GM21390 (cell line): ENCODE results near the gene KRT32.

Experiments
- ATAC-seq: cut with Tn5 transposase; IDR thresholded peaks from one replicate; pipeline ENCODE4 v1.9.1; 2021; ENCODE audit not compliant: unreplicated experiment

The KRT32 gene

GRCh38 chr17:41466988-41467387 is at the start of gene KRT32:
Gene KRT32, minus strand, starts transcription at chr17:41467386. Its CDS starts 61 bp downstream, at chr17:41467325.
- ATAC-seq = no peak

GRCh38 chr17:41516830-41517283 is 49.7 kb upstream of the KRT32 start:
- ATAC-seq = no peak

GRCh38 chr17:41516147-41516829 is 49.1 kb upstream of the KRT32 start:
- ATAC-seq = no peak

GRCh38 chr17:41513168-41513547 is 46.0 kb upstream of the KRT32 start:
- ATAC-seq = no peak

GRCh38 chr17:41512546-41513167 is 45.5 kb upstream of the KRT32 start:
- no peak for ATAC-seq

GRCh38 chr17:41511716-41512115 is 44.5 kb upstream of the KRT32 start:
- no peak for ATAC-seq

- no peak for ATAC-seq
Measured at GRCh38 chr17:41511116-41511515, 43.9 kb upstream of the KRT32 start.

- no peak for ATAC-seq
Measured at GRCh38 chr17:41510251-41511065, 43.3 kb upstream of the KRT32 start.

GRCh38 chr17:41507315-41507880 is 40.2 kb upstream of the KRT32 start:
- ATAC-seq = no peak

GRCh38 chr17:41505809-41506767 is 38.9 kb upstream of the KRT32 start:
- no peak for ATAC-seq

- no peak for ATAC-seq
Measured at GRCh38 chr17:41505007-41505808, 38.0 kb upstream of the KRT32 start, which contains the start of gene KRT13. Gene KRT13, minus strand, starts transcription at chr17:41505612. Its CDS starts 62 bp downstream, at chr17:41505550.

GRCh38 chr17:41504246-41504977 is 37.2 kb upstream of the KRT32 start:
- ATAC-seq = no peak

GRCh38 chr17:41503202-41503601 is 36.0 kb upstream of the KRT32 start:
- ATAC-seq = no peak

- no peak for ATAC-seq
Measured at GRCh38 chr17:41500131-41500911, 33.1 kb upstream of the KRT32 start.

- no peak for ATAC-seq
Measured at GRCh38 chr17:41499714-41500113, 32.5 kb upstream of the KRT32 start.

- no peak for ATAC-seq
Measured at GRCh38 chr17:41498276-41498675, 31.1 kb upstream of the KRT32 start.

GRCh38 chr17:41496803-41497484 is 29.8 kb upstream of the KRT32 start:
- ATAC-seq = no peak
